GM18526 (cell line): ENCODE measurements around the gene ALPG.

Experiments
- POLR2A ChIP-seq: IDR thresholded peaks from 3 replicates; pipeline ENCODE4 v1.6.1; 2011; ENCODE audit not compliant: insufficient read length; ENCODE audit errors: extremely low read depth

Gene ALPG

DNA sequence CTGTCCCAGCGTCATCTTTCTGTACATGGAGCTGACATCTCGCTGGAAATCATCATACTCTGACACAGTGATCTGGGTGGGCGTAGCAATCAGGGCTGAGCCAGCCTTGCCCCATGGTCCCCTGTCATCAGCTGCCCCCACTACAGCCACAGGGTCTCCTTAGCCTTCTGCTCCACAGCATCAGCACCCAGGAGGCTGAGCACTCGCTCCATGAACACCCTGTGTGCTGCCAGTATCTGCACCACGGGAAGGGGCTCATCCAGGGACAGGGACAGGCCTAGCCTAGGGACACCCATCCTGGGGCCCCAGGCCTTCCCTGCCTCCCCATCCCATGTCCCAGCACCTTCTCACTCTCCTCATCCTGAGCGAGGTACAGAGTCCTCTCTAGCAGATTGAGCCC is 11.4 kb downstream of the ALPG start:
- no peak for TF ChIP-seq POLR2A

DNA sequence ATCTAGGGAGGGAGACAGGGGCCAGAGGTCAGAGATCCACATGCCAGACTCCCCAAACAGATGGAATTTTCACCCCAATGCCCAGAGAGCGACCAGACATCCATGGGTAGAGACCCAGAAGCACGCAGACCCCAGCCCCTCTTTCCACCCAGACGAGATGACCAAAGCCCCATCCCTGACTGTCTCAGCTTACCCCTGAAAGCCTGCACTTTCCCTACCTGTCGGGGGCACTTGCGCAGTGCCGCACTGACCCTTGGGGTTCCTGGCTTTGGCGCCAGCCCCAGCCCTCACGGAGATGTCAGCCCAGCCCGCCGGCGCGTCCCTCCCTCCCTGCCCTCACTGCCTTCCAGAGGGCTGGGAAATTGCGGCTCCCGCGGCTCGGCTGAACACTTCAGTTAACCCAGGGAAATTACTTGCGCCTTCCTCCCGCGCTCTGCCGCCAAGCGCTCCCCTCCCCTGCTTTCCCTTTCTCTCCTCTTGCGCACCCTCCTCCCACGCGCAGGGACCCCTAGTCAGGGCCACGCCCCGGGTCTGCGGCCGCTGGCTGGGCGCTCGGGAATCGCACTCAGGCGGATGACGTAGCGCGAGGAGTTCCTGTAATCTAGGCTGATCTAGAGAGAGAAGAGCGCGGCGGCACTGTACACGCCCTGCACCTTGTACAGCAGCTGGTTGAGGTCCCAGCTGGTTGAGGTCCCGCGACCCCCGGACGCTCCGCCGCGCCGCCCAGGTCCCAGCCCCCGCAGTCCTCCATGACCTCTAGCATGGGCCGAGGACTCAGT is 12.0 kb downstream of the ALPG start:
- no peak for TF ChIP-seq POLR2A

DNA sequence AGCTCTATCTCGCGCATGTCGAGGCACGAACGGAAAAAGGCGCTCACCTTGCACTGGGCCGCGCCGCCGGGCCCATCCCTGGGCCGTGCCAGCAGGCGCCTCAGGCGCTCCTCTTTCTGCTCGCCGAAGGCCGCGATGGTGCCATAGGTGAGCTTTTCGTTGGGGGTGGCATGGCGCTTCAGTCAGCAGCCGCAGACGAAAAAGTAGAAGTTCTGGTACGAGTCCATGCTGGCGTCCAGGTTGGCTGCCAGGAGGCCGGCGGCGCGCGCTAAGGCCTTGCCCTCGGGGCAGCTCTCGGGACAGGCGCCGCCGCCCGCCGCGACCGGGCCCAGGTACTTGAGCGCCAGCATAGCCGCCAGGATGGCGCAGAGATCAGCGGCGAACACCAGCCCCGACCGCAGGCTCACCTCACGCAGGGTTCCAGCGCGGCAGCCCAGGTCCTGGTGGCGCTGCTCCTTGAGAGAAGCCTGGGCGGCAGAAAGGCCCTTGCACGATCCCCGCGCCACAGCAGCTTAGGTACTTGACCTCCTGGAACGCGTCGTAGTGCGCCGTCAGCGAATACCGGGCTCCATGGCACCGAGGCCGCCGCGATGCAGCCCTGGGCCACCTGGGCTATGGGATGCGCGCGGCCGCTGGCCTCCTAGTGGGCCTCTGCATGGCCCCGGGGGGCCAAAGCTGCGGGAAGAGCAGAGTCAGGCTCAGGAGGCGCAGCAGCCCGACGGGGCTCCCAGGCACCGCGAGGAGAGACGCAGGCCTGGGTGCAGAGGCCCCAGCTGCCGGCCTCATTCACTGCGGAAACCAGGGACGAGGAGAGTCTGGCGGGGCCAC is 12.8 kb downstream of the ALPG start:
- TF ChIP-seq POLR2A, result no peak

DNA sequence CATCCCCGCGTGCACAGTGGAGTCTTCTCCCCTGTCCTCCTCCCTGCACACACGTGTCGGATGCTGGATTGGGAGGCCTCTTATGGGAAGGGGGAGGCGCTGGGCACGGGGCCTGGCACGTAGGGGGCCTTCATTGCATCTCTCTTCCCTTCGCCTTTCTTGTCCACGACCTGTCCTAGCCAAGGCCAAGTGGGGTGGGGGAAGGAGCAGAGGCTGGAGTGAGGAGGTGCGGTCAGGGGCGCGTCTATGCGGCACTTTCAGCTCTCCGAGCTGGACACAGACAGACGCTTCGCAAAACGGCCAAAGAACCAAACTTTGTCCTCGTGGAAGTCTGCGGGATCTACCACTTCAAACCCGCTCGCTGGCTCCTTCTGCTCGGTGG is 13.4 kb downstream of the ALPG start:
- no peak for TF ChIP-seq POLR2A

DNA sequence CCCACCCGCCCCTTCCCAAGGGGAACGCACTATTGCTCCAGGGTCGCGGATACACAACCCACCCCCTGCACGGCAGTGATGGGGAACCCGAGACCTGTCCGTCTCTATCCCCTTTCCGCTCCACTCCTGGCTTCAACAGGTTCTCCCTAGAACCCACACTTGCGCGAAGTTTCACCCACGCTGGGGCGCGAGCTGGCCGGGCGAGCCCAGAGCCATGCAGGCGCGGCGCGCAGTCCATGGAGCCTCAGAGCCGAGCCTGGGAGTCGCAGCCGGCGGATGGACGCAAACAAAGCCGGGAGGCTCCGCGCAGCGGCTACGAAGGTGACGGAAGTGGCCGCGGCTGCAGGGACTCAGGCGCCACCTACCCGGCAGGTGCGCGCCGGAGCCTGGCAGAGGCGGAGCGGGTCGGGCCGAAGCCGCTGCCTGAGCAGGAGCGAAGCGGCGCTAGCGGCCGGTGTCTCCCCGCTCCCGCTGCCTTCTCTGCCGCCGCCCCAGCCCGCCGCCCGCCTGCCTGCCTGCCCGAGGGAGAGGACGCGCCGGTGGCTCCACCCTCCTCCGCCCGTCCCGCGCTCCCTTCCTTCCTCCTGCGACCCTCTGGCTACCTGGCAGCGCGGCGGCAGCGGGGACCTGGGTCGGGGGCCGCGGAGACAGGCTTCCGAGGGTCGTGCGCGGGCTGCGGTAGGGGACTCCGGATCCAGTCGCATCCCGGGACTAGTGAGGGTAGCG is 14.0 kb downstream of the ALPG start:
- no peak for TF ChIP-seq POLR2A

DNA sequence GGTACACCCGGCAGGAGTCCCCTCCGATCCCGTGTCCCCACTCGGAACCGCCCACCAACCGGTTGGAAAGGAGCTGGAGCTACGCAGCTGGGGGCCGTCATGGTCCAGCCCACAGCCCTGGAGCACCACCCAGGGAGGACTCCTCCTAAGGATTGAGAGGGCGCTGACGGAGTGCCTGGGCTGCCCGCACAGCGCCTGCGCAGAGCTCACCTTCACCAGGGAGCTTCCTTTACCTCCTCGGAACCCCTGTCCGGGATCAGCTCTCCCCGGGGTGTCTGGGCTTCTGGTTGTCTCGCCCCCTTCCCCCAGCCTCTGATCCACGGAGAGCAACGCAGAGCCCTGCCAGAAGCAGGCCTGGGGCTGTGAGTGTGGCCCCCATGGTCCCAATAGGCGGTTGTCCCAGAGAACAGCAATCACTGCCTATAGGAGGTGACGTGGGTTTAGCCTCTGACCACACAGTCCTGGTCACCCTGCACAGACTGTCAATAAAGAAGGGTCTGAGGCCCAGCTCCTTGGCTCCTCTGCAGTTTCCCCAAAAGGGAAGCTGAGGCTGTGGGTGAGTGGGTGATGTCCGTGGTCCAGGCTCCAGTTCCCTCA is 14.6 kb downstream of the ALPG start:
- no peak for TF ChIP-seq POLR2A

DNA sequence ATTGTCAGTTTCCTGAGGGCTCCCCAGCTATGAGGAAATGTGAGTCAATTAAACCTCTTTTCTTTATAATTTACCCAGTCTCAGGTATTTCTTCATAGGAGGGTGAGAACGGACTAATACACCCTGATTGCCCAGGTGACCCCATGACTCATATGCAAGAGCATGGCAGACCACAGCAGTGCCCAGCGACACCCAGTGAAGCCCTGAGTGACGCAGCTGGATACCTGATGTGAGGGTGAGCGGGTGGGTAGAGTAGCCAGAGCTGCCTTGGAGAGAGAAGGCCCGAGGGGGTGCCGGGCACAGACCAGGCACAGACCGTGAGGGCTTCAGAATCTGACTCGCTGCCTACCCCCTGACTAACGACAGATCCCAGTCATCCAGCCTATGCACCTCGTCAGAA is 15.4 kb downstream of the ALPG start:
- no peak for TF ChIP-seq POLR2A

DNA sequence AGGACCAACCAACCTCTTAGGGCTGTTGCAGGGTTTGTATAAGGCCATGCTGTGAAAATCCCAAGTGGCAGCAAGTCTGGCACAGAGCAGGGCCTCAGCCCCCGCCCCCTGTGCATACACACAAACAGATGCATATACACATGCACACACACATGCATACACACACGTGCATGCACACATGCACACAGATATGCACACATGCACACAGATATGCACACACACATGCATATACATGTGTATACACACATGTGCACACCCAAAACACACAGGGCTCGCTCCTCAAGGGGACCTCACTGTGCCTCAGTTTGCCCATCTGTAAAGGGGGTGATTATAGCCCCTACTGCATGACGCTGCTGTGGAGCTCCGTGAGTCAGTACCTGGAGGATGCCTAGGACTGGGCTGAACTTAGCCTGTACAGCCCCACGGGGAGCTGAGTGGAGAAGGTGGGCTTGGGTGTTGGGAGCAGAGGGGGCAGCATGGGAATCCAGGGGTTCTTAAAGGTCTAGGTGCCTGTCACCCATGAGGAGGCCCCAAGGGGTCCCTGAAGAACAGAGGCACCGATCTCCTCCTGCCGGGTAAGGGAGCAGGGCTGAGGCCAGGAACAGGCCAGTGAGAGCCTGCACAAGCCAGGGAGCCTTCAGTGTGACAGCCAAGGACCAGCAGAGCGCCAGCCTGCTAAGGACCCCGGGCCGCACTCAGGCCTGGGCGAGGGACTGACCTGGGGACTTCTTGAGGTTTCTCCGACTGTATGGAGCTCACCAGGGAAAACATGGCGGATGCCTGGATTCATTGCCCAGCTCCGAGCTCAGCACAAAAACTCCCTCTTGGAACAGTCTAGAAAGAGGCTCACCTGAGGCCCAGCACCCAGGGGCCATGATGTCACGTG is 25.3 kb downstream of the ALPG start:
- TF ChIP-seq POLR2A, result no peak

DNA sequence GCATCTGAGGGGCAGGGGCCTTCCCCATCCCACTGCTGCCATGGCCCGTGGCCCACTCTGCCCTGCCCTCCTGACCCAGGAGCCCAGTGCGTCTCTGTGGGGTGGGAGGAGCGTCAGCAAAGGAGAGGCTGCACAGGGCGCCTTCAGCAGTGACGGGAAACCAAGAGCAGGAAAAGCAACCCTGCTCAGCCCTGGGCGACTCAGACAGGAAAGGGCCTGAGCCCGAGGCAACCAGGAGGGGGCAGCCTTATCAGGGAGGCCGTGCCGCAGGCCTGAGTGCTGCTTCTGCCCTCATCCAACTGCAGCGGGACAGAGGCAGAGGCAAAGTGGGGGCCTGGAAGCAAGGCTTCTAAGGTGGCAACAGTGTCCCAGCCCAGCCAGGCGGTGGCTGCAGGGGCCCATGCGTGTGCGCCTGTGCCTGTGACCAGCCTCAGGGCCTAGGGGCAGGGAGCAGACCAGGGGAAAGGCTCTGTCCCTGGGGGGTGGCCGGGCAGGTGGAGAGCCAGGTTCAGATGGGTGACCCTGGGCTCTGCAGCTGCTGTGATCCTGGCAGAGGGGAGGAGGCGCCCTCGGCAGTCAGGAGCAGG is 26.0 kb downstream of the ALPG start:
- TF ChIP-seq POLR2A, result no peak

DNA sequence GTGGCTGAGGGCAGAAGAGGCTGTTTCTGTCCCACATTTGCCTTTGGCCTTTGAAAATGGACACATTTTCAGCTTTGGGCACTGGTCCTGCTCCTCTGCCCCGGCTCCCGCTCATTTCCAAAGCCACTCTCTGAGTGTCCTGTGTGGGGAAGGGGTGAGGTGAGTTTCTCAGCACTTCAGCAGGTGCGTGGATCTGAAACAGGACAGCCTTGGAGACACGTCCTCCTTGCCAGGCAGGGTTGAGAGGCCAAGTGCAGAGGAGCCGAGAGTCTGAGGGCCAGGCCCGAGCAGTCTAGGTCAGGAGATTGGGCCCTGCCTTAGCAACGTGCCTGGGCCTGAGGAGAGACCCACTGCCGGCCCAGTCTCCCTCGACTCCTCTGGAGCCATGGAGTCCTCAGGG is 27.4 kb downstream of the ALPG start:
- TF ChIP-seq POLR2A, result no peak

DNA sequence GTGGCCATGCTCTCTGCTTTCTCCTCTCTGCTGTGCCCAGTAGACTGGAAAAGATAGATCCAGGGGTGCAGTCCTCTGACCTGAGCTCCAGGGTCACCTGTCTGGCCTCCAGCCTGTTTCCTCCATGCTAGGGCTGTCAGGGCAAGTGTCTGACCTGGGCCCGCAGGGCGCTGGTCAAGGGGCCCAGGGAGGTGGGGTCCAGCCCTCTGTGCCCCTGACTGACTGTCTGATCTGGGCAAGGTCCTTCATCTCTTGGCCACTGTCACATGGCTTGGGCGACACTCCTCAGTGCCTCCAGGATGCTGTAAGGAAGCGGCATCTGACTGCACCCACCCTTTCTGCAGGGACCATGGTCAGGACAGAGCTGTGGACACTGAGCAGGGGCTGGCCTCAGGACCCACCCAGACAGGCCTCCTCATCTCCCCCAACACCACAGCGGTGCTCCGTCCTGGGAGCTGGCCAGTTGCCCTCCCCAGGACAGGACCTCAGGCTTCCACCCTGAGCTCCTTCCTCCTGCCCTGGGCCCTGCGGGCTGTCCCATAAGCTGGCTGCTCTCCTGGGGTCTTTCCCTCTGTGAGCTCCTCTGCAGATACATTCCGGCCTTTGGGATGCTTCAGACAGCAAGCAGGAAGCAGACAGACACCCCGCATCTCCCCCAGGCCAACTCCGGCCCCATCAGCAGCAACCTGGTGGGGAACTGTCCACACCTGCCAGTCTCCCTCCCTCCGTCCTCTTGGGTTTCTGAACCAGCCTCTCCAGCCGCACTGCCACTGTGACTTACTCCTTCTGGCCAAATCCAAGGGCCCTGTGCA is 28.1 kb downstream of the ALPG start:
- no peak for TF ChIP-seq POLR2A

DNA sequence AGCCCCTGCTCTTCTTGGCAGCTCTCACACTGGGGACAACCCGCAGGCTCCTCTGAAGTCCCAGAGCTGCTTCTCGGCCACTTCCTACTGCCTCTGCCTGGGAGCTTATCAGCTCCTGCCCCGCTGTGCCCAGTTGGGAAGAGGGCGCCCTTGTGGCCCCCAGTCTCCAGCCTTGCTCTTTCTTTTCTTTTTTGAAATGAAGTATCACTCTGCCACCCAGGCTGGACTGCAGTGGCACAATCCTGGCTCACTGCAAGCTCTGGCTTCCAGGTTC is 28.7 kb downstream of the ALPG start:
- TF ChIP-seq POLR2A, result no peak

DNA sequence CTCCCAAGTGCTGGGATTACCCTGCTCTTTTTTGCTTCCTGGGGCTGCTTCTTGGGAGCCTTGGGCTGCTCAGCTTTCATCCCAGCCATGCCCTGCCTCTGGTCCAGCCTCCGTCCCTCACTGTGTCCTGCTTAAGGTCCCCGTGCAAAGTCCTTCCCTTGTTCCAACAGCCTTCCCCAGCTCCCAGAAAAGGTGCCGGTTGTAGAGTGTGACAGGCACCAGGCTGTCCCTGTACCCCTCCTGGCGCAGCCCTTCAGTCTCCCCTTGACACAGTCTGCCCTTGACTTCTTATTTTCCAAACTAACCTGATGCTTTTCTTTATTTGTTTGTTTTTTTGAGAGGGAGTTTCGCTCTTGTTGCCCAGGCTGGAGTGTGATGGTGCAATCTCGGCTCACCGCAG is 29.2 kb downstream of the ALPG start:
- TF ChIP-seq POLR2A, result no peak
